A549 (cell line): ENCODE measurements around the gene POLR2E. TPM values are rescaled to one million over a fixed set of nuclear protein-coding genes. Genes with fewer than 3 reads are reported as not detected.
A peak's percentile ranks its signal among the peaks of the same experiment; 100 is the strongest.

Source experiments
- ATAC-seq, 2 experiments: fragments of 200-7000 bp in 1 of 2; fragments of >200 bp in 1 of 2; cut with Nextera tagmentation in 1 of 2; cut with Tn5 transposase in 1 of 2; 3 replicates each; pipeline versions ENCODE4 v1.8.0 to v1.9.1; 2018 to 2020; ENCODE audit warnings: mild to moderate bottlenecking in 1 of 2, moderate library complexity in 1 of 2
- CTCF ChIA-PET: fragments of 300-600 bp; sonication (Branson Sonifier 250); formaldehyde crosslinking; extraction: SDS; loops from one replicate; lab custom pipeline; 2021; ENCODE audit warnings: antibody characterized with exemption, inconsistent platforms; lab: Yijun Ruan, JAX
- POLR2A ChIA-PET: fragments of 350-600 bp; formaldehyde crosslinking; extraction: SDS; loops from one replicate; lab custom pipeline; 2021; ENCODE audit warnings: antibody characterized with exemption, inconsistent platforms; lab: Yijun Ruan, JAX
- DNase-seq, 2 experiments: peaks; one replicate each; pipeline versions ENCODE4 v3.0.0 to v3.0.0-alpha.2; 2011 to 2016; ENCODE audit warnings: low read depth in 1 of 2, low spot score in 1 of 2
- FAIRE-seq: peaks from 2 replicates; lab custom pipeline; 2011; peaks lifted over from hg19 to GRCh38; lab: Jason Lieb, UNC
- H3K27ac ChIP-seq, 2 experiments: fragments of >200 bp; sonication (Bioruptor Twin); formaldehyde crosslinking; 3 replicates each; pipeline ENCODE4 v1.5.1; 2016 to 2017
- H3K4me1 ChIP-seq: fragments of >200 bp; sonication (Bioruptor Twin); formaldehyde crosslinking; 3 replicates; pipeline ENCODE4 v1.6.1; 2016
- H3K4me2 ChIP-seq: fragments of >200 bp; sonication (Bioruptor Twin); formaldehyde crosslinking; 3 replicates; pipeline ENCODE4 v1.6.1; 2016
- H3K4me3 ChIP-seq: fragments of >200 bp; sonication (Bioruptor Twin); formaldehyde crosslinking; 3 replicates; pipeline ENCODE4 v1.5.1; 2016
- H3K9me3 ChIP-seq: fragments of >200 bp; sonication (Bioruptor Twin); formaldehyde crosslinking; 3 replicates; pipeline ENCODE4 v1.6.1; 2016
- ATOH8 ChIP-seq: fragments of 250-450 bp; sonication (Bioruptor Pico); IDR thresholded peaks from 2 replicates; pipeline ENCODE4 v1.5.0; 2020; ENCODE audit warnings: low read depth, mild to moderate bottlenecking, moderate library complexity
- BCL3 ChIP-seq: fragments of >200 bp; sonication (Bioruptor Twin); formaldehyde crosslinking; IDR thresholded peaks from 3 replicates; pipeline ENCODE4 v1.6.1; 2016
- BHLHE40 ChIP-seq: IDR thresholded peaks from 2 replicates; pipeline ENCODE4 v1.6.1; 2012; ENCODE audit warnings: low read depth, low read length, inconsistent platforms
- CBX8 ChIP-seq: fragments of 200-600 bp; sonication (generic); IDR thresholded peaks from 2 replicates; pipeline ENCODE4 v1.6.1; 2016
- CEBPB ChIP-seq, 2 experiments: fragments of >200 bp in 1 of 2; sonication (Bioruptor Twin) in 1 of 2; formaldehyde crosslinking in 1 of 2; IDR thresholded peaks; 2 replicates each; pipeline ENCODE4 v1.6.1; 2012 to 2016
- CHD2 ChIP-seq: fragments of 150-350 bp; IDR thresholded peaks from 2 replicates; pipeline ENCODE4 v1.6.1; 2014; ENCODE audit warnings: low read length; ENCODE audit not compliant: partially characterized antibody
- CTCF ChIP-seq: fragments of >200 bp; sonication (Bioruptor Twin); formaldehyde crosslinking; IDR thresholded peaks from 3 replicates; pipeline ENCODE4 v1.5.1; 2016
- FOSL2 ChIP-seq, 2 experiments: fragments of 450-650 bp in 1 of 2; fragments of >200 bp in 1 of 2; sonication (Bioruptor Twin) in 1 of 2; formaldehyde crosslinking; IDR thresholded peaks; 2 replicates each; pipeline versions ENCODE4 v1.5.0 to v1.6.1; 2016 to 2020; ENCODE audit warnings: mild to moderate bottlenecking in 1 of 2, moderate library complexity in 1 of 2
- GATA3 ChIP-seq: IDR thresholded peaks from 2 replicates; pipeline ENCODE4 v1.6.1; 2012; ENCODE audit warnings: borderline replicate concordance
- HDAC2 ChIP-seq: fragments of 200-600 bp; sonication (generic); IDR thresholded peaks from 2 replicates; pipeline ENCODE4 v1.6.1; 2016
- HEYL ChIP-seq: fragments of 250-450 bp; sonication (Bioruptor Pico); IDR thresholded peaks from 2 replicates; pipeline ENCODE4 v1.8.0; 2021; ENCODE audit warnings: mild to moderate bottlenecking, moderate library complexity
- JUNB ChIP-seq: fragments of >200 bp; sonication (Bioruptor Twin); formaldehyde crosslinking; IDR thresholded peaks from 2 replicates; pipeline ENCODE4 v1.6.1; 2016
- KDM1A ChIP-seq: fragments of 200-600 bp; sonication (generic); IDR thresholded peaks from 2 replicates; pipeline ENCODE4 v1.6.1; 2016; ENCODE audit warnings: low read depth, mild to moderate bottlenecking
- MAFK ChIP-seq: fragments of 450-650 bp; IDR thresholded peaks from 2 replicates; pipeline ENCODE4 v1.6.1; 2014; ENCODE audit not compliant: partially characterized antibody
- MAX ChIP-seq: IDR thresholded peaks from 2 replicates; pipeline ENCODE4 v1.6.1; 2012
- POLR2AphosphoS2 ChIP-seq: conservative IDR thresholded peaks from 2 replicates; pipeline ENCODE4 v1.6.1; 2012; ENCODE audit warnings: low read length, improper control_type of control experiment, inconsistent platforms
- USF2 ChIP-seq: fragments of 450-650 bp; IDR thresholded peaks from 2 replicates; pipeline ENCODE4 v1.6.1; 2014; ENCODE audit warnings: antibody characterized with exemption
- ZSCAN20 ChIP-seq: fragments of 250-450 bp; sonication (Bioruptor Pico); IDR thresholded peaks from 2 replicates; pipeline ENCODE4 v1.8.0; 2022; ENCODE audit warnings: mild to moderate bottlenecking, moderate library complexity
- WGBS: methylation state at CpG from one replicate; pipeline ENCODE4 v1.1.6; 2017; ENCODE audit errors: missing lambda C conversion rate; 5-methylcytosine and 5-hydroxymethylcytosine counted together
- polyA plus RNA-seq, 4 experiments: library from polyadenylated mRNA; depleted of rRNA in 3 of 4; stranded (reverse); fragments of >200 nt; fragmentation: RNase III in 1 of 4; extraction: RNeasy Plus Mini Kit Qiagen cat#74134 plus additional on column Dnase treatment in 1 of 4; gene quantifications; 2 replicates in 3 of 4; 3 replicates in 1 of 4; pipeline ENCODE4 v1.2.3, GENCODE V29; 2011 to 2017

POLR2E gene
- polyA plus RNA-seq, 2 of the 4 experiments (the other 2 are of a cell fraction): 99.6 to 172 TPM

- TF ChIP-seq BHLHE40 (no peak), POLR2AphosphoS2 (no peak)
Measured at GRCh38 chr19:1103708-1104310, 8.6 kb upstream of the POLR2E start, which contains the start of gene GPX4 (continued).

- ChIA-PET POLR2A (interaction anchor here (0.6 to 1.4 kb wide), 4 partner anchors 8 to 97 kb away, joined by 3 to 9 read pairs (median 4); partner anchors contain the start of gene POLR2E), CTCF (interaction anchor here (0.6 to 3.3 kb wide), 5 partner anchors 10 to 91 kb away, joined by 3 to 14 read pairs (median 3); no protein-coding TSS in a partner anchor)
- FAIRE-seq (no peak), ATAC-seq (no peak), DNase-seq (no peak)
- WGBS: 37% methylated on average over 20 of the region's 20 CpGs
- Histone ChIP-seq H3K4me3 (peak overlapping the region; percentile 22; the same call in 2 of the 3 replicates), H3K27ac (peak overlapping the region; percentile 90 to 92), H3K4me2 (peak overlapping the region; percentile 78), H3K4me1 (peaks cover 63% of the 10 kb centered on the region), H3K9me3 (peaks cover 13% of the 10 kb centered on the region)
- TF ChIP-seq MAFK: no peak
- no peak for TF ChIP-seq MAX
- TF ChIP-seq ATOH8 (CRISPR knock-in tag): no peak
- TF ChIP-seq HDAC2: no peak
- no peak for TF ChIP-seq CBX8
- TF ChIP-seq CHD2: no peak
- no peak for TF ChIP-seq HEYL (CRISPR knock-in tag)
- 0 out of 2 replicates have a peak, but pooled peaks have one; percentile 29 for TF ChIP-seq KDM1A
Measured at GRCh38 chr19:1103132-1103707, 8.0 kb upstream of the POLR2E start.

- Histone ChIP-seq H3K9me3 (peaks cover 13% of the 10 kb centered on the region), H3K4me1 (peaks cover 65% of the 10 kb centered on the region), H3K4me2 (peak overlapping the region; percentile 78), H3K27ac (peak overlapping the region; percentile 90 to 92), H3K4me3 (no peak overlapping the region; the same call in 1 of the 3 replicates)
- no peak for FAIRE-seq
- 17% methylated on average over 15 of the region's 17 CpGs for WGBS
- TF ChIP-seq GATA3: peak; percentile 53; the same call in 1 of the 2 replicates
- TF ChIP-seq BCL3: peak; percentile 34; the same call in 1 of the 3 replicates
- TF ChIP-seq USF2: peak; percentile 2; the same call in 1 of the 2 replicates
- TF ChIP-seq CHD2: no peak
- peak; percentile 51 to 87; a peak in 3 of 4 replicates for TF ChIP-seq CEBPB (IDR thresholded peaks at IDR 0.05)
- TF ChIP-seq MAX: peak; percentile 84
- TF ChIP-seq JUNB: peak; percentile 81
- no peak for TF ChIP-seq CTCF
- TF ChIP-seq FOSL2 (IDR thresholded peaks at IDR 0.05): peak; percentile 86
- TF ChIP-seq FOSL2 (CRISPR knock-in tag; IDR thresholded peaks at IDR 0.05): peak; percentile 96
- TF ChIP-seq ZSCAN20 (CRISPR knock-in tag): no peak
- peak; percentile 15 to 31; a peak in 5 of 6 replicates for ATAC-seq
- ChIA-PET CTCF (interaction anchor here (0.6 to 3.3 kb wide), 6 partner anchors 9 to 239 kb away, joined by 3 to 14 read pairs (median 3); no protein-coding TSS in a partner anchor), POLR2A (interaction anchor here (0.6 to 0.7 kb wide), 2 partner anchors 11 to 98 kb away, joined by 3 to 9 read pairs; no protein-coding TSS in a partner anchor)
- DNase-seq: peak in 1 of 2 experiments; percentile 94
Measured at GRCh38 chr19:1102407-1103131, 7.4 kb upstream of the POLR2E start.
